Hematopoietic multipotent progenitor cell treated with erythropoietin and hydrocortisone succinate and interleukin-3 and kit ligand, for 17 days (in vitro differentiated cells): ENCODE measurements around the gene RNF150.
"Not testable (repeated sequence)": the region's sequence is repeated elsewhere in the genome, so short reads cannot be mapped to it uniquely, and the experiment has no call there.

ENCODE experiments used
- DNase-seq: peaks from one replicate; pipeline ENCODE4 v3.0.0-alpha.2; 2015; ENCODE audit warnings: low spot score

Gene RNF150

DNA sequence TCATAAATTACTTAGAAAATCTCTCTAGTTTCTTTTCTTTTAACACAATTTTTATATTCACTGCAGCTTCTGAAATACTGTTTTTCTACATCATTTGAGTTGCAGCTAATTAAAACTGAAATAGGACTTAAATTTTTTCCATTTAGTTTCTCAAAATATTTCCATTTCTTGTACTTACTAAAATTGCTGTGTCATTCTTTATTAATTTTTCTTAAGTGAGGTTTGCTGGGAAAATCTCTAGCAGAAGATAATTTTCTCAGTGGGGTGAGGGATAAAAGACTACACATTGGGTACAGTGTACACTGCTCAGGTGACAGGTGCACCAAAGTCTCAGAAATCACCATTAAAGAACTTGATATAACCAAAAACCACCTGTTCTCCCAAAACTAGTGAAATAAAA, 57.7 kb downstream of the RNF150 start:
- no peak for DNase-seq

DNA sequence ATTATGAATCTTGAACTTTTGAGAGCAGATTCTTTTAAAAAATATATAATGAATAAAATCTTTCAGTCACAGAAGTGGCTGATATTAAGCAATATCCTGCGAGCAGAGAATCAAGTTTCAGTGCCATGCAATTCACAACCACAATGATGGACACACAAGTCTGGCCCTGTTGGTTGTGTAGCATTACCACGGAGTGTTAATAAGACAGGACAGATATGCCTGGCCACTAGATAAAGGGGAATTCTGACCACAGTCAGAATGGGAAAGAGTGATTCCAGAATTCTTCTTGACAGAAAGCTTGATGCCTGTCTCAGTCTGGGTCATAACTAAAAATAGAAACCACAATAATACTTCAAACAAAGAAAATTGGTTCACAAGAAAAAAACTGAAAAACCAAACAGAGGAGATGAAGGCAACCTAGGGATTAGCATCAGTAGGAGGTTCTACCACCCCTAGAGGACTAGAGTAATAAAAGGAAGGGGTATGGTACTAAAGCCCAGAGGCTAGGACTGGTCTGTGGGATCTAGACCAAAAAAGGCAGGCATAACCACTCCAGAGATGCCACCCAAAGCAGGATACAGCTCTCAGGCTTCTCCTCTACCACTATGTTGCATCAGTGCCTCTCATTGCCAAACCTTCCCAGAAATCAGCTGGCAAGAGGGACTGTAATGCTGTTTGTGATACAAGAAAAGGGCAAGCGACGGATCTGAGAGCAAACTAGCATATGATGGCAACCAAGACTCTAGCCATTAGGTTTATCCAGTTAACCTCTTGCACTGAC, 59.0 kb downstream of the RNF150 start:
- no peak for DNase-seq

DNA sequence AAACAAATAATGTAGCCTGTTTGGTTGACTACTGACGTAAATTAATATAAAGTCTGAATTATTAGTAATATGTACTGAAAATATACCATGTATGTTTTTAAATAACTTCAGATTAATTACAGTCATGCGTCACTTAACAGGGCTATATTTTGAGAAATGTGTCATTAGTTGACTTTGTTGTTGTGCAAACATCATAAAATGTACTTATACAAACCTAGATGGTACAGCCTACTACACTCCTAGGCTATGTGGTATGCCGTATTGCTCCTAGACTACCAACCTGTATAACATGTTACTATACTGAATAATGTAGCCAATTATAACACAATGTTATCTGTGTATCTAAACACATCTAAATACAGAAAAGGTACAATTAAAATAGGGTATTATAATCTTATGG, 66.6 kb downstream of the RNF150 start:
- DNase-seq: no peak

DNA sequence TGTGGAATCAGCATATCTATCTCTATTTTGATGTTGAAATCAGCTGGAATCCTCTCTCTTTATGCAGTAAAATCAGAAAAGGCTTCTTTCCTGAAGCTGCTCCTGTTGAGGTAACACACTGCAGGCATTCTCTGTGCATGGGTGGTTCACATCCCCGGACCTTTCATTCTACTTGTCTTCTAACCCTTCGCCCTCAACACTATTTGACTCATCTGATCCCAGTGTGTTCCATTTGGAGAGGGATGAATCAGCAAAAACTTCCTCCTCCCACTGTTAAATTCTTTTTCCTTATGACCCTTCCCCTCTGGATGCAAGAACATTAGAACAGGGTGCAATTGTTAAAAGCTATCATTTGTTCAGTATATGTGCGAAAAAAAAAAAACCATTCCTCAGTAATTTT, 67.4 kb downstream of the RNF150 start:
- DNase-seq: no peak

DNA sequence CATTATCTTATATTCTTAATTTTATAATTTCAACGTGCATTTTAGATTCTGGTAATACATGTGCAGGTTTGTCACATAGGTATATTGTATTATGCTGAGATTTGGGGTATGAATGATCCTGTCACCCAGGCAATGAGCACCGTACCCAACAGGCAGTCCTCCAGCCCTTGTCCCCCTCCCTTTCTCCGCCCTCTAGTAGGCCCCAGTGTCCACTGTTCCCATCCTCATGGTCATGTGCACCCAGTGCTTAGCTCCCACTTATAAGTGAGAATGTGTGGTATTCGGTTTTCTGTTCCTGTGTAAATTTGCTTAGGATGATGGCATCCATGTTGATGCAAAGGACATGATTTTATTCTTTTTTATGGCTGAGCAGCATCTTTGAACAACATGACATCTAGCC, 70.6 kb downstream of the RNF150 start:
- no peak for DNase-seq

DNA sequence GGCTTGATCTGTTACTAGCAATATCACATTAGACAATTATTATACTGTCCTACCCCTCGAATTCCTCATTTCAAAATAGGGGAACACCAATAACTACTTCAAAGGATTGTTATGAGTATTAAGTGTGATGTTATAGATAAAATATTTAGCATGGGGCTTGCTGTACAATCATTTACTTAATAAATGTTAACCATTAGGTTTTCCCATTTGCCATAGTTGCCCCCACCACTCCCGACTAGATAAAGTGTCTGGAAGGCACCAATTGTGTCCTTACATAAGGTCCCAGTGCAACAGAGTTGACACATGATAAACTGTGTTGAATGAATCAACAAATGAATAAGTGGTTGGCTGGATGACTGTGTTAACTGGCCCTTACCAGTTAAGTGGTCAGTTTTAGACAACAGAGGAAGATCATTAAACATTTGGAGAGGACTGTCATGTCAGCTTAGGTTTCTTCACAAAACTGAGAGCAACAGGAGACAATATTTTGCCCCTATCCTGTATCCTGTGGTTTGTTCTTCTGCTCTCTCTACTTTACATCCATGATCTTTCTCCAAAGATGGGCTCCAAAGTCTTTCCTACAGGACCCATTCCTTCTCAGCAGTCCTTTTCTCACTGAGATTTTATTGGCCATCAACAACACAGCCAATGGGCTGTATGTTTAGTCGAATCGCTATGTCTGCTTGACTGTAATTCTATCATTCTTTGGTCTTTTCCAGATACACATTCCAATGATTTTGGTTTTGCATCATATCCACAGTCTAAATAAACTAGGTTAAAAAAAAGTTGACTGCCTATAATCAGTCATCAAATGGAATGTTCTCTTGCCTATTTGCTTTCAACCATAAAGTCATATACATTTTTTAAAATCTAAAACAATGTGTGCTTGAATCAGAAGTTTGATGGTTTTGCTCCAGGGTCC, 74.4 kb downstream of the RNF150 start:
- DNase-seq: no peak

DNA sequence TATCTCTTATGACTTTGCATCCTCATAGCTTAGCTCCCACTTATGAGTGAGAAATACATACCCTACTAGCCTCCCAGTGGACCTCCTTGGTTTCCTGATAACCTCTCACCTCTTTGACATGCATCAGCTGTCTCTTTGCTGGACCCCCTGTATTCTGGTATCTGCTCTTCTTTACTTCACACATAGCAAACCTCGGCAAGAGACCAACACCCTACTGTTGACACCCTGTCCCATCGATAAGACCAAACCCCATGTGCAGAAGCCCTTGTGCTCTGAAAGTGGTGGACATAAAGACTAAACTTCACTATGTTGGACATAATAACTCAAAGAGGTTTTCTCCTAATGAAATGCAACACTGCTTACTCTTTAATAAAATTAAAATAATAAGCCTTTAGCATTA, 75.7 kb downstream of the RNF150 start:
- no peak for DNase-seq

DNA sequence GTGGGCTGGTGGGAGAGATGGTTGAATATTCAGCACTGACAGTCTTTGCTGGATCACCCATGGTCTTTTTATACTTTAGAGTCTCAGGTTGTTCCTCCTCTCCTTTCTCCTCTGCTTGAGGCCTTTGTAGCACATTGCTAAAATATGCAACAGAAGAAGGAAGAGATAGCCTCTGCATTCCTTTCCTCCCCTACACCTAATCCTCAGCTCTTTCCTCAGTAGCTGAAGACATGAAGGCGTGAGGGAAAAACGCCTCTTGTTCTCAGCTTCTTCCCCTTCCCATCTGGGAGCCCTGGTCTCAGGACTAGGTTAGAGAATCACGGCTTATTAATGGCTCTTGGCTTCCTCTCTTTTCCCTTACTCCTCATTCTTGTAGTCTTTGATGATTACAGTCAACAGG, 76.8 kb downstream of the RNF150 start:
- DNase-seq: no peak

DNA sequence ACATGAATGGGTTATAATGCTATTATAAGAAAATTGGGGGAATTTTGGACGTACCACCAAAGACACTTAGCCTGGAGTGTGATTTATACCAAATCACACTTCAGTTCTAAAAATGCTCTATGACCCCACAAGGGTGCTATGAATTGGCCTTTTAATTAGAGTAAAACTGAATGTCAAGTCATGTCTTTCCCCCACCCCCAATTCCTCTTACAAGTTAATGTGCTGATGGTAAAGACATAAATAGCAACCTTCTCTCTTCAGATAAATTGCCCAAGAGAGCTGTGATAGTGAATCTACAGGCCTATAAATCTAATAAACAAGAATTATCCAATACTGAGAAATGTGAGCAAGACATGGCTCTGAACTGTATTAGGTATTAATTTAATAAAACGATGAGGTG, 78.8 kb downstream of the RNF150 start:
- DNase-seq: no peak

DNA sequence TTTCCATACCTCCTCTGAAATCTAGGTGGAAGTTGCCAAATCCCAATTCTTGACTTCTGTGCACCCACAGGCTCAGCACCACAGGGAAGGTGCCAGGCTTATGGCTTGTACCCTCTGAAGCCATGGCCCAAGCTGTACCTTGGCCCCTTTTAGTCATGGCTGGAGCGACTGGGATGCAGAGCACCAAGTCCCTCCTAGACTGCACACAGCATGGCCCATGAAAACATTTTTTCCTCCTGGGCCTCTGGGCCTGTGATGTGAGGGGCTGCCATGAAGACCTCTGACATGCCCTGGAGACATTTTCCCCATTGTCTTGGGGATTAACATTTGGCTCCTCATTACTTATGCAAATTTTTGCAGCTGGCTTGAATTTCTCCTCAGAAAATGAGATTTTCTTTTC, 82.3 kb downstream of the RNF150 start:
- not testable (repeated sequence) for DNase-seq

DNA sequence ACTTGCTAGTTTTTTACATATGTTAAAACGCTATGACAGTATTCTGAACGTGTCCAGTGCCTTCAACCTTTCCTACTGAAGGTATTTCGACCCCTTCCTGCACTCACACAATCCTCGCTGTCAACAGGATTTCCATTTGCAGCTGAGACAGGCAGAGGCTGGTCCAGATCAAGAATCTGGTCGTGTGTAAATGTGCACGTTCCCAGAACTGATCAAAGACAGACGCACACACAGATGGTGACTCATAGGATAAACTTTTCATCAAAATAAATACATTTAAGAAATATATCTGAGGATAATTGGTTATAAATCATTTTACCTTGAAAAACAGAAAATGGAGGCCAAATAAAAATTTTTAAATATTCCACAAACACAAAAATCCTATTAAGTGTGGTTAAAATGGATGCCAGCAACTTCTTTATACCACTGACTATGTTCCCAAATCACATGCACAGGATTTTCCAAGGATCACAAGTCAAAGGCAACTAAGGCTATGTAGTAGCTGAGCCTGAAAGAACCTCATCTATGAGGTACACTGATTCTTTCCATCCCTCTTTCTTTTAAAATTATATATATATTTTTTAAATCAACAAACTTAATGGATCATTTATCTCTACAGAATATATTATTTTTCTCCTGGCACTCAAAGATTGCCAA, 85.9 kb downstream of the RNF150 start:
- DNase-seq: no peak

DNA sequence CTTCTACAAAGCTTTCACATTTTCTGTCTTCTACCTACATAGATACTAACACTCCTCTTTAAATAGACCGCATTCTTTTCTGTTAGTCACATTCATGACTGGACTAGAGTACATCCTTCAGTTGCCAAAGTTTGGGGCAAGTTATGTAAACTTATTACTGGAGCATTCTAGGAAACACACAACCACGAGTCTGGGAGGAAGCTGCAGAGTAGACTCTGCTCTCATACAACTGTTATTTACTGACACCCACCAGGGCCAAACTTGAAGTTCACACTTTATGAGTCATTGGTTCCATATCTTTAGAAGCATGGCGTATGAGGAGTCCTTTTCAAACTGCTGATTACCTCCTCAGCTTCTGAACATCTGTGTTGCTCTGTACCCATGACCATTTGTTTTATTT, 87.0 kb downstream of the RNF150 start:
- no peak for DNase-seq

DNA sequence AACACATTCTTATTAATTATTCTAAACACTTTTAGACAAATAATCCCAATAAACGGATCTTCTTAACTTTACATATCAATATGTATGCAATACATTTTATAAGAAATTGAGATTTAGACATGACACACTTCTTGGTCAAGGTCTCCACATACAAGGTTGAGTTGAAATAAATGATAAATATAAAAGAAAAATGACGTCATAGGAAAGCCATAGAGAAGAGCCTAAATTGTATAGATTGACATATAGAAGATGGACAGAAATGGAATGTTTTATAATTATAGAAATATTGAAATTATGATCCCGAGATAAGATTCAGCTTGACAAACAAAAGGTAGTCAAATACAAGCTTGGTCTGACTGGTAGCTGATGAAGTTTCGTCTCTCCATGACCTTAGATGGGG, 87.4 kb downstream of the RNF150 start:
- DNase-seq: no peak

DNA sequence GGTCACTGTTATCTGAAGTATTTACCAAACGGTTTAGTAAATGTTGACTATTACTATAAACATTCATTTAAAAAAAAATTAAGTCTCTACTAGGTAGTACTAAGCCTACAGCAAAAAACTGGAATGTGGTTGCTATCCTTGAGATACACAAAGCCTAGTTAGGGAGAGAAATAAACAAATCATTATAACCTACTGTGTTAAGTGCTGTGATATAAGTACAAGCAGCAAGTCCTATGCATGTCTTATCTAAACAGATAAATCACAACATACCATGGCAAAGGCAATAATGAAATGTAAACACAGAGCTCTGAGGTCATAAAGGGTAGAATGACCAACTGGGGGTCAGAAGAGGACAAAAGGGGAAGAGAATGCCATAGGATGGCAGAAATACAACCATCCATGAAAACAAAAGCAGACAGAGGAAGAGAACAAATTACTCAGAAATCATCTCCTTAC, 92.2 kb downstream of the RNF150 start:
- DNase-seq: no peak

DNA sequence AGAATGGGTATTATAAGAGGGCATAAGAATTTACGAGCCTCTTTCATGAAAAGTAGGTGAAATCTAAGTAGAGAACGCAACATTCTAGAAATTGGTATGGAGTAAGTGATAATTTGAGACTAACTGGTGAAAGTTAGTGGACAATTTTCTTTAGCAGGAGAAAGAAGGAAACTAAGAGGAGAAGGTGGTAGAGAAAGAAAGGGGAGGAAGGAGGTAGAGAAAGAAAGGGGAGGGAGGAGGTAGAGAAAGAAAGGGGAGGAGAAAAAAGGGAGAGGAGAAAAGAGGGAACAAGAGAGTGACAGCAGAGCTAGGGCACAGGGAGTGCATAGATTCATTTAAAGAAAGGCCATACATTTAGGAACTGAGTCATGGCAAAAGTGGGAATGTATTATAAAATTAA, 94.1 kb downstream of the RNF150 start:
- no peak for DNase-seq

DNA sequence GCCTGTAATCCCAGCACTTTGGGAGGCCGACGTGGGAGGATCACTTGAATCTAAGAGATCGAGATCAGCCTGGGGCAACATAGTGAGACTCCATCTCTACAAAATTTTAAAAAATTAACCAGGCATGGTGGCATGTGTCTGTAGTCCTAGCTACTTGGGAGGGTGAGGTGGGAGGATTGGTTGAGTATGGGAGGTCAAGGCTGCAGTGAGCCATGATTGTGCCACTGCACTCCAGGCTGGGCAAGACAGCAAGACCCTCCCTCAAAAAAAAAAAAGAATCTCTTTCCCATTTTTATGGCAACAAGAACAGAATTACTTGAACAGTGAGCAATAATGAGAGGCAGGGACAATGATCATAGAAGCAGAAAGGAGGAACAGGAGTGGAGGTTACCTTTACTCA, 94.8 kb downstream of the RNF150 start:
- no peak for DNase-seq

DNA sequence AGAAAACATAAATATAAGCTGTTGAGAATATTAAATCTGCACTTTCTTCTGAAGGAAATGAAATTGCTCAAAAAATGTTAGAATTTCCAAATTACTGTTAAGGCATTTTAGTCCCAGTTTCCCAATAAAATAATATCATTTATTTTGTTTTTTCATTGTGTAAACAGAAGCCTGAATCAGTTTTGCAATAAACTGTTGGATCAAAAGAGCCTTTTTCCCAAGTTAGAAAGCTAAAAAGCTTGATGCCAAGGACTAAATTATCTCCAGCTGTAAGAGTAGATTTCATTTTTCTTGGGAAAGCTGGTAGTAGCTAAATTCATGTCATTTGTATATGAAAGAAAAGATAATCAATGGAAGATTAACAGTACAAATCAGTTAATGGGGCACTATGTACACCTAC, 95.8 kb downstream of the RNF150 start:
- no peak for DNase-seq

DNA sequence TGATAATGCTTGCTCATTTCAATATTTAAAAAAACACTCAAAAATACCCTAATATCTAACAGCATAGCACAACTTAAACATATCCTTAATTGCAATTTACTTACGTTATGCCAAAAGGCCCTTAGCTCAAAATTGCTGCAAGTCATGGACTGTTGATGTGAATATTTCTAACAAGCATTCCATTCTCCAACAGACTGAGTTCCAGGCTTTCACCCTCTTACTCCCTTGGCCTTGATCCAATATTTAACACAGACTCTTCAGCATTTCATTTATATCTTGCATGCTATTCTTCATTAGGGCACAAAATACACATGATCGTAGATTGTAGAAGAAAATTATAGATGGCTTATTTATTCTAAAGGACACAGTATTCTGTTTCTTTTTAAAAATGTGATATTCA, 96.5 kb downstream of the RNF150 start:
- DNase-seq: no peak

DNA sequence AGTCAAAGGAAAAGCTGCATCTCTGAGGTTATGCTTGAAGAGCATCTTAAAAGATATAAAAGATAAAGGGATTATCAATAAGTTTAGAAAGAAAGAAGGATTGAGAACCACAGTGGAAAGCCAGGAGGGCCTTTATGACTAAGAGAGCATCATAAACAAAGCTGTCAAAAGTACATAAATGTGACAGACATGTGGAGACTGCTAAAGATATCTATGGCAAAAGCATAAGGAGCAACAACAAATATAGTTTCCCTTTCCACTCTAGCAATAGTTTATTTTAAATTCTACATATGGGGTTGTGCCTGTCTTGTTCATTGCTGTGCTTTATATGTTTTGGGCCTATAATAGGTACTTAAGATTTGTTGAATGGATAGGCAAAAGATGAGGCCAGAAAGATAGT, 97.3 kb downstream of the RNF150 start:
- no peak for DNase-seq

DNA sequence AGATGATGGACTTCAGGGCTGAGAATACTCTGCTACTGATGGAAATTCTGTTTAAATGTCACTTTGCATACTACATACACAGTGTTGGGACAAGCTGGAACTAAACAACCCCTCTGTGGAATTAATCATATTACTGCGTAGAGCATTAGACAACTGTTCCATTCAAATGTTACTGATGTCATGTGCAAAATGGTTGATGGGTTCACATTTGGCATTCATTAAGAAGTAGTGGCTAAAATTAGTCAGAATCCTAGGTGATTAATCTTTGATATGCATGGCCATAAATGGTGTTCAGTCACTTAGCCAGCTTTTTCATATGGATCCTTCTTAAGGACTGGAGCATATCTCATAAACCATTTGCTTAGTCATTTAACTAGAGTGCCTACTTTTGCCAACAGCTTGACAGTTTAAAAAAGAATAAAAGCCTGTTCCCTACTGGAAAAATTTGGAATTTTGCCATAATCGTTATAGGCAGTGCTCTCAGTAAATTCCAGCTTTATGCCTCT, 105.2 kb downstream of the RNF150 start:
- DNase-seq: no peak

DNA sequence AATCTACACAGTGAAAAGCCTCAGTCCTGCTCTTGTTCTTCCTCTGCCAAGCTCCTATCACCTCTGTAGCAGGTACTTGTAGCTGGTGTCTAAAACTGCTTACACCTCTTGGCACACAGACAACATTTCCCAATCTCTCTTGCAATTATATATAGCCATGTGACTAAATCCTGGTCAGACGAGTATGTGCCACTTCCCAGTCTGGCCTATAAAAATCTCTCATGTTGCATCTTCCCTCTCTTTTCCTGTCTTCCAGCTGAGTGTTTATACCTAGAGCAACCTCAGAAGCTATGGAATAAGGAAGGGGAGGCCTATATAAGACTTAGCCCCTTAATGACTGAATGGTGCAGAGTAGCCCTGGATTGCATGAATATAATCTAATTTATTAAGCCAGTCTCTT, 105.8 kb downstream of the RNF150 start:
- DNase-seq: no peak

DNA sequence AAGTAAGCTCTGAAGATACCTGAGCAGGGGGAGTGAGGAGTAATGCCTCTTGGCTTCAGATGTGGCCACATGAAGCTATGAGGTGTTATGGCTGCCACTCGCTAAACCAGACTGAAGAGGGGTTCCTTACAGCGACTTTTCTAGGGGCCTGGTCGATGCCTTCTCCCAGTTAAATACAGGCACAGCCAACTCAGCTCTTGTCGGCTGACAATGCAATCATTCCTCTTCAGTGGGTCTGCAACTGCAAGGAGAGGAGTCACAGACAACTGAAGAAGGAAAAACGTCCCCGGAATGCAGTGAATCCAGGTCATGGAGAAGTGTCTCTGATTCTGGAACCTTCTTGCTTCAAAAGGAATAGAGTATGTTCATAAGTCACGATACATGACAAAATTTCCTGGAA, 106.4 kb downstream of the RNF150 start:
- no peak for DNase-seq

DNA sequence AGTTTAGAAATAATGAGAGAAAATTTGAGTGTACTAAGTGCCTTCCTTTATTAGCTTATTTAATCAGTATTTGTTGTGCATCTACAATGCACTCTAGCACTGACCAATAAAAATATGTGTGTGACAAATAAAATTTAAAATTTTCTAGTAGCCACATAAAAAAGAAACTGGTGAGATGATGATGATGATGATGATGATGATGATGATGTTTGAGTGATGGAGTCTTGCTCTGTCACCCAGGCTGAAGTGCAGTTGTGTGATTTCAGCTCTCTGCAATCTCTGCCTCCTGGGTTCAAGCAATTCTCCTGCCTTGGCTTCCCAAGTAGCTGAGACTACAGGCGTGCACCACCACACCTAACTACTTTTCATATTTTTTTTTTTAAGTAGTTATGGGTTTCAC, 110.2 kb downstream of the RNF150 start:
- DNase-seq: no peak
